GM18502 (cell line): ENCODE data around the gene PACRG.

Source experiments
- ATAC-seq: cut with Tn5 transposase; IDR thresholded peaks from one replicate; pipeline ENCODE4 v1.9.1; 2021; ENCODE audit warnings: mild to moderate bottlenecking; ENCODE audit not compliant: unreplicated experiment, poor library complexity

The PACRG gene

GRCh38 chr6:163186527-163186926 is 458.8 kb downstream of the PACRG start:
- no peak for ATAC-seq

GRCh38 chr6:163187201-163187600 is 459.4 kb downstream of the PACRG start:
- ATAC-seq: no peak

- ATAC-seq: no peak
These were observed 459.8 kb downstream of the PACRG start for GRCh38 chr6:163187606-163188005.

- no peak for ATAC-seq
These were observed 461.0 kb downstream of the PACRG start for GRCh38 chr6:163188746-163189145.

- ATAC-seq: no peak
These were observed 461.8 kb downstream of the PACRG start for GRCh38 chr6:163189609-163190008.

GRCh38 chr6:163190786-163191185 is 463.0 kb downstream of the PACRG start:
- no peak for ATAC-seq

- no peak for ATAC-seq
These were observed 464.1 kb downstream of the PACRG start for GRCh38 chr6:163191704-163192537.

GRCh38 chr6:163192591-163192990 is 464.8 kb downstream of the PACRG start:
- ATAC-seq: no peak

- ATAC-seq: no peak
These were observed 465.6 kb downstream of the PACRG start for GRCh38 chr6:163193326-163193725.

- no peak for ATAC-seq
These were observed 468.2 kb downstream of the PACRG start for GRCh38 chr6:163195721-163196691.

GRCh38 chr6:163197839-163198238 is 470.1 kb downstream of the PACRG start:
- no peak for ATAC-seq

GRCh38 chr6:163198396-163198795 is 470.6 kb downstream of the PACRG start:
- ATAC-seq: no peak

GRCh38 chr6:163199371-163199770 is 471.6 kb downstream of the PACRG start:
- ATAC-seq: no peak

GRCh38 chr6:163200289-163200688 is 472.5 kb downstream of the PACRG start:
- no peak for ATAC-seq

- ATAC-seq: no peak
These were observed 472.9 kb downstream of the PACRG start for GRCh38 chr6:163200694-163201093.

- ATAC-seq: no peak
These were observed 474.1 kb downstream of the PACRG start for GRCh38 chr6:163201855-163202254.

GRCh38 chr6:163206196-163206595 is 478.4 kb downstream of the PACRG start:
- no peak for ATAC-seq

GRCh38 chr6:163207431-163208383 is 479.9 kb downstream of the PACRG start:
- ATAC-seq: no peak

GRCh38 chr6:163209005-163209404 is 481.2 kb downstream of the PACRG start:
- ATAC-seq: no peak

- no peak for ATAC-seq
These were observed 484.3 kb downstream of the PACRG start for GRCh38 chr6:163212123-163212522.
